NOMO-1 treated with dmso at 0.1 percent for 144 hours (cell line): ENCODE data around the gene SORT1.

ENCODE experiments used
- DNase-seq: peaks from one replicate; lab custom pipeline; 2025; ENCODE audit not compliant: unreplicated experiment; lab: John Stamatoyannopoulos, UW

The SORT1 gene

GRCh38 chr1:109263597-109264378, 133.9 kb downstream of the SORT1 start:
- no peak for DNase-seq

GRCh38 chr1:109263234-109263596, 134.5 kb downstream of the SORT1 start:
- no peak for DNase-seq

- DNase-seq: no peak
Observed at GRCh38 chr1:109262231-109263055, 135.3 kb downstream of the SORT1 start.

GRCh38 chr1:109261578-109261977, 136.1 kb downstream of the SORT1 start:
- no peak for DNase-seq

- no peak for DNase-seq
Observed at GRCh38 chr1:109261006-109261405, 136.7 kb downstream of the SORT1 start.

GRCh38 chr1:109259674-109260557, 137.8 kb downstream of the SORT1 start:
- DNase-seq: no peak
